IMR-90 (cell line): Measurements from ENCODE around the gene GINS1. TPM values are rescaled to one million over a fixed set of nuclear protein-coding genes. Genes with fewer than 3 reads are reported as not detected.

Experiments
- MAFK ChIP-seq: IDR thresholded peaks from 2 replicates; pipeline ENCODE4 v1.6.1; 2012; ENCODE audit warnings: low read depth, low read length, improper control_type of control experiment
- MAZ ChIP-seq: IDR thresholded peaks from 2 replicates; pipeline ENCODE4 v1.6.1; 2012; ENCODE audit warnings: low read depth, mild to moderate bottlenecking, low read length, improper control_type of control experiment, moderate library complexity, borderline replicate concordance
- MXI1 ChIP-seq: IDR thresholded peaks from 2 replicates; pipeline ENCODE4 v1.6.1; 2012; ENCODE audit warnings: low read depth, mild to moderate bottlenecking, low read length, moderate library complexity, borderline replicate concordance
- polyA plus RNA-seq, 3 experiments: library from polyadenylated mRNA; depleted of rRNA; stranded (reverse); fragments of >200 nt; gene quantifications; 2 replicates each; pipeline ENCODE4 v1.2.3, GENCODE V29; 2012; ENCODE audit warnings: low replicate concordance in 1 of 3
- total RNA-seq: library from RNA; depleted of rRNA; stranded (reverse); fragments of >200 nt; gene quantifications from 2 replicates; pipeline ENCODE4 v1.2.3, GENCODE V29; 2012

GINS1 gene
- total and polyA plus RNA-seq, 2 of the 4 experiments (the other 2 are of a cell fraction), result 4.9 to 6.6 TPM

- TF ChIP-seq MAZ (peak; percentile 79; the same call in 1 of the 2 replicates), MAFK (no peak), MXI1 (peak; percentile 47; the same call in 1 of the 2 replicates)
These were observed at the start of gene GINS1 (continued) for GRCh38 chr20:25407311-25408169.
